ENCODE results near the gene RABAC1. TPM values are rescaled to one million over a fixed set of nuclear protein-coding genes. Genes with fewer than 3 reads are reported as not detected.
"Not testable (repeated sequence)": the region's sequence is repeated elsewhere in the genome, so short reads cannot be mapped to it uniquely, and the experiment has no call there.

The RABAC1 gene
- total RNA-seq, 3 donors from 2014 or later (not counting 1 experiment from before 2014, with no cell fraction given): 76.8 to 100.0 (median 78.4) TPM

- H3K4me3 ChIP-seq (ENCODE audit: low read length): peak within 1 kb of the TSS; percentile 53
- Mint-ChIP-seq H3K27ac (peak within 1 kb of the TSS; percentile 66 to 90), H3K9me3 (no peaks in the 10 kb centered on the region), H3K4me3 (peak within 1 kb of the TSS; percentile 87), H3K27me3 (ENCODE audit: low read depth in 2 of 2) (peaks cover 15 to 33% of the 10 kb centered on the region in 2 donors), H3K4me1 (peaks cover 12 to 37% of the 10 kb centered on the region in 2 donors), H3K36me3 (no peaks in the 10 kb centered on the region)
- H3K27ac ChIP-seq (ENCODE audit: low read length): no peak within 1 kb of the TSS
- TF ChIP-seq CTCF (IDR thresholded peaks at IDR 0.05): no peak
- no peaks in the 10 kb centered on the region for H3K9me3 ChIP-seq (ENCODE audit: control insufficient read depth, insufficient read depth, low read length)
- intact Hi-C loops (cut with micrococcal nuclease): no loop called here
- H3K27me3 ChIP-seq (ENCODE audit: control insufficient read depth, insufficient read depth, low read length): peaks cover 19% of the 10 kb centered on the region
- ATAC-seq: peak; percentile 75 to 88 (median 81)
- peak; percentile 71 to 78 for DNase-seq
- under 1% methylated on average over 84 of the region's 84 CpGs for WGBS (ENCODE audit: insufficient coverage)
- no peaks in the 10 kb centered on the region for H3K36me3 ChIP-seq (ENCODE audit: control insufficient read depth, insufficient read depth, low read length)
- H3K4me1 ChIP-seq (ENCODE audit: control insufficient read depth, insufficient read depth, low read length): peaks cover 26% of the 10 kb centered on the region
Measured at GRCh38 chr19:41993612-41994483, 34.7 kb upstream of the RABAC1 start, which contains the start of gene ATP1A3. TSS of gene ATP1A3 (minus strand) at chr19:41994230. CDS start at chr19:41994076, 154 bp downstream.

GRCh38 chr19:41991925-41992569 lies 32.9 kb upstream of the RABAC1 start:
- DNase-seq; ATAC-seq; H3K4me3 ChIP-seq (ENCODE audit: low read length); H3K27ac ChIP-seq (ENCODE audit: low read length); H3K36me3 ChIP-seq (ENCODE audit: control insufficient read depth, insufficient read depth, low read length); H3K36me3 Mint-ChIP-seq; H3K9me3 ChIP-seq (ENCODE audit: control insufficient read depth, insufficient read depth, low read length); intact Hi-C loops (cut with micrococcal nuclease); H3K9me3 Mint-ChIP-seq: not testable (repeated sequence)
- peaks cover 15% of the 10 kb centered on the region for H3K4me1 ChIP-seq (ENCODE audit: control insufficient read depth, insufficient read depth, low read length)
- H3K27me3 ChIP-seq (ENCODE audit: control insufficient read depth, insufficient read depth, low read length): peaks cover 11% of the 10 kb centered on the region
- WGBS (ENCODE audit: insufficient coverage): 94% methylated on average over 11 of the region's 11 CpGs
- Mint-ChIP-seq H3K27me3 (ENCODE audit: low read depth in 2 of 2) (peaks cover 13 to 21% of the 10 kb centered on the region in 2 donors), H3K27ac (peak overlapping the region in 1 of 2 donors; percentile 22), H3K4me1 (peaks cover 12 to 32% of the 10 kb centered on the region in 2 donors), H3K4me3 (peak overlapping the region; percentile 67)

- Mint-ChIP-seq H3K27ac (no peak overlapping the region), H3K36me3 (no peaks in the 10 kb centered on the region), H3K4me3 (no peak overlapping the region), H3K27me3 (ENCODE audit: low read depth in 2 of 2) (peaks cover 4 to 12% of the 10 kb centered on the region in 2 donors), H3K4me1 (peaks cover 12 to 24% of the 10 kb centered on the region in 2 donors), H3K9me3 (no peaks in the 10 kb centered on the region)
- 85% methylated on average over 15 of the region's 15 CpGs for WGBS (ENCODE audit: insufficient coverage)
- Histone ChIP-seq H3K36me3 (ENCODE audit: control insufficient read depth, insufficient read depth, low read length) (no peaks in the 10 kb centered on the region), H3K4me1 (ENCODE audit: control insufficient read depth, insufficient read depth, low read length) (peaks cover 15% of the 10 kb centered on the region), H3K27me3 (ENCODE audit: control insufficient read depth, insufficient read depth, low read length) (peaks cover 3% of the 10 kb centered on the region), H3K9me3 (ENCODE audit: control insufficient read depth, insufficient read depth, low read length) (no peaks in the 10 kb centered on the region), H3K4me3 (ENCODE audit: low read length) (no peak overlapping the region), H3K27ac (ENCODE audit: low read length) (no peak overlapping the region)
- no peak for ATAC-seq
- no peak for TF ChIP-seq CTCF (IDR thresholded peaks at IDR 0.05)
- intact Hi-C loops (cut with micrococcal nuclease): no loop called here
- DNase-seq: no peak
Measured at GRCh38 chr19:41991025-41991424, 31.9 kb upstream of the RABAC1 start.

GRCh38 chr19:41990615-41991014 lies 31.5 kb upstream of the RABAC1 start:
- intact Hi-C loops (cut with micrococcal nuclease): no loop called here
- 94% methylated on average over 2 of the region's 2 CpGs for WGBS (ENCODE audit: insufficient coverage)
- H3K27me3 Mint-ChIP-seq (ENCODE audit: low read depth in 2 of 2): peaks cover 4 to 11% of the 10 kb centered on the region in 2 donors

More at GRCh38 chr19:41990615-41991014, 31.5 kb upstream of the RABAC1 start:
- H3K4me1 Mint-ChIP-seq: peaks cover 12 to 24% of the 10 kb centered on the region in 2 donors
- no peaks in the 10 kb centered on the region for H3K9me3 ChIP-seq (ENCODE audit: control insufficient read depth, insufficient read depth, low read length)
- H3K36me3 ChIP-seq (ENCODE audit: control insufficient read depth, insufficient read depth, low read length): no peaks in the 10 kb centered on the region
- no peak overlapping the region for H3K4me3 ChIP-seq (ENCODE audit: low read length)
- H3K27ac ChIP-seq (ENCODE audit: low read length): no peak overlapping the region
- no peak for TF ChIP-seq CTCF (IDR thresholded peaks at IDR 0.05)
- ATAC-seq (no peak), DNase-seq (no peak)
- H3K27ac Mint-ChIP-seq: no peak overlapping the region
- no peak overlapping the region for H3K4me3 Mint-ChIP-seq
- no peaks in the 10 kb centered on the region for H3K9me3 Mint-ChIP-seq
- H3K4me1 ChIP-seq (ENCODE audit: control insufficient read depth, insufficient read depth, low read length): peaks cover 15% of the 10 kb centered on the region
- H3K36me3 Mint-ChIP-seq: no peaks in the 10 kb centered on the region
- peaks cover 2% of the 10 kb centered on the region for H3K27me3 ChIP-seq (ENCODE audit: control insufficient read depth, insufficient read depth, low read length)
